Suppressor macrophage (primary cell): ENCODE measurements around the gene LAT.
A peak's percentile ranks its signal among the peaks of the same experiment; 100 is the strongest.
"Not testable (repeated sequence)": the region's sequence is repeated elsewhere in the genome, so short reads cannot be mapped to it uniquely, and the experiment has no call there.

Experiments
- DNase-seq, 4 experiments: peaks; one replicate each; pipeline ENCODE4 v3.0.0-alpha.2; 2020 to 2022

The LAT gene

GRCh38 chr16:28977703-28978662 is 6.9 kb upstream of the LAT start:
- DNase-seq = peak in 3 of 4 experiments; percentile 31 to 53 (median 49)

GRCh38 chr16:28980330-28980729 is 4.5 kb upstream of the LAT start:
- DNase-seq = not testable (repeated sequence)

DNA sequence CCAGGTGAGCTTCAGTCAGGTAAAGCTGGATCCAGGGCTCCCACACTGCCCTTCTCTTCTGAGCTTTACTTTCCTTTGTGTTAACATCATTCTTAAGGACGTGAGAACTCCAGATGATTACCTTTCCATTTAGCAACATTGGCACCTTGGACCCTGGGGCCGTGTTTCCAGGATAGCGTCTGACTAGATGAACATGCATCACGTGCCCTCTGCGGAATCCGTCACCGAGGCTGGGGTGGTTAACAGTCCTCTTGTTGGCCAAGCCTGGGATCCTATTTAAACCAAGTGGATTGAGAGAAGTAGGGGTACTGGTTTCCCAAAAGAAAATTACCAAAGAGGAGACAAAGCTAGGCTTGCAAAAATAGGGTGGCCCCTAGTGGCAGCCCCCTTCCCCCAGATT is 3.9 kb upstream of the LAT start:
- no peak for DNase-seq

DNA sequence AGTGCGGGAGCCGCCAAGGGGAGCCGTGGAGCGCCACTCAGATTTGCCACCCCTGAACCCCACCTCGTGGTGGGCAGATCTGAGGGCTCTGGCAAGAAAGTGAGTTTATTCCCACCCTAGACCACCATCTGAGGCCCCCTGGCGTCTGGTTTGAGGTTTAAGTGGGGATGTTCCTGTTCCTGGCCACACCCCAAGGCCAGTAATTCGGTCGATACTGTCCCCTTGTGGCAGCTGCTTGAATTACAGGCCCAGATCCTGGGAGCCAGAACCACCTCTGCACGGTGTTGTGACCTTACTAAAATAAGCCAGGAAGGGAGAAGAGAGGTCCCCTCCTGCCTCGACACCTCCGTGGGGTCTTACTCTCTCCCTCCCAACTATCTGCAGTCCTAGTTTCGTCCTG is 3.3 kb upstream of the LAT start:
- peak; percentile 65 to 80 (median 71) for DNase-seq

- DNase-seq = no peak
Measured at GRCh38 chr16:28982418-28982817, 2.4 kb upstream of the LAT start.

DNA sequence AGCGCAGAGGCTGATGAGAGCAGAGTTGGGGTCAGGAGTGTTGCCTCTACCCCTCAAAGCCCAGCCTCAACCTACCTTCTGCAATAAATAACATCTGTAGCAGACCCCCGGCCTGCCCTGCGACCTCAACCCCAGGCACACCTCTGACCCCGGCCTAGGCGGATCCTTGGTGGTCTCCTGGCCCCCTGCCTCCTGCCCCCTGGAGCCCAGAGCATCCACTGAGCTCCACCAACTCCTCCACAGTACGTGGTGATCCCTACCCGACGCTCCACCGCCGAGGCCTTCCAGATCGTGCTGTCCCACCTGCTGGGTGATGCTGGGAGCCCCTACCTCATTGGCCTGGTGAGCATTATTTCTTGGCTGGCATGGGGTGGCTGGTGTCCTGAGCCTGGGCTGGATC is 1.9 kb upstream of the LAT start:
- DNase-seq = no peak

DNA sequence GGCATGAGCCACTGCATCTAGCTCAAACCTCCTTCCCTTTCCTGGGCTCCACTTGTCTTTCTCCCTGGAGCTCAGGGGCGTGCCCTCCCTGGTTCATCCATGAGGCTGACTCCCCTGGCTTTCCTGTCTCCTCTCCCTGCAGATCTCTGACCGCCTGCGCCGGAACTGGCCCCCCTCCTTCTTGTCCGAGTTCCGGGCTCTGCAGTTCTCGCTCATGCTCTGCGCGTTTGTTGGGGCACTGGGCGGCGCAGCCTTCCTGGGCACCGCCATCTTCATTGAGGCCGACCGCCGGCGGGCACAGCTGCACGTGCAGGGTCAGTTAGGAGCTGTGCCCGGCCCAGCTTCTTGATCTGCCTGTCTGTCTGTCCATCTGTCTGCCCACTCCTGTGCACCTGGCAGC is 1.2 kb upstream of the LAT start:
- DNase-seq = no peak

DNA sequence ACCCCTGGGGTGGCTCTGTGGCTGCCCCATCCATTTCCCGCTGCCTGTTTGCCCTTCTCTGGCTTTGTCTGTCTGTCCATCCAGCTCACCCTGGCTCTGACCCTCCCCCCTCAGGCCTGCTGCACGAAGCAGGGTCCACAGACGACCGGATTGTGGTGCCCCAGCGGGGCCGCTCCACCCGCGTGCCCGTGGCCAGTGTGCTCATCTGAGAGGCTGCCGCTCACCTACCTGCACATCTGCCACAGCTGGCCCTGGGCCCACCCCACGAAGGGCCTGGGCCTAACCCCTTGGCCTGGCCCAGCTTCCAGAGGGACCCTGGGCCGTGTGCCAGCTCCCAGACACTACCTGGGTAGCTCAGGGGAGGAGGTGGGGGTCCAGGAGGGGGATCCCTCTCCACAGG is 761 bp upstream of the LAT start:
- no peak for DNase-seq

DNA sequence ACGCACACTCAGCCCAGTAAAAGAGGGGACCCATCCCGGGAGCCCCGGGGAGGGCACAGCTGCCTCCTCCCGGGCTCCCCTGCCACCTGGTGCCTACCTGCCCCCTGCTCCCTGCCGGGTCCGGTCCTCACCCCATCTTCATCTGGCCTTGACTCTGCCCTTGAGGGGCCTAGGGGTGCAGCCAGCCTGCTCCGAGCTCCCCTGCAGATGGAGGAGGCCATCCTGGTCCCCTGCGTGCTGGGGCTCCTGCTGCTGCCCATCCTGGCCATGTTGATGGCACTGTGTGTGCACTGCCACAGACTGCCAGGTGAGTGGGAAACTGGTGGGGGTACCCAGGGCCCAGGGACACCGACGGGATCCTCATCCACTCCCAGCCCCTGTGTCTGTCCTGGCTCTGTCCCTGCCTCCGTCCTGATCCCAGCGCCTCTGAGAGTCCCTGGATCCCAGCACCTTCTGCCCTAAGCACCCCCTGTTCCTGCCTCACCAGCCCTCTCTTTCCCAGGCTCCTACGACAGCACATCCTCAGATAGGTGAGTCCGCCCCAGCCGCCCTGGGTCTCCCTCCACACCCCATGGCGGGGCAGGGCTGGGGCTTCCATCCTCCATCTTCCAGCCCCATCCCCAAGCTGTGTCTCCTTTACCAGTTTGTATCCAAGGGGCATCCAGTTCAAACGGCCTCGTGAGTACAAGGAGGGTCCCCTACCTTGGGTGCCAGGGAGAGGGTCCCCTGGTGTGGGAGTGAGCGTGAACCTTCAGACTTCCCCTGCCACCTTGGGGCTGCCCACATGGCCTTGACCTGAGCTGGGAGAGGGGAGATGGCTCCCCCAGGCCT is 574 bp downstream of the LAT start:
- DNase-seq = peak in 1 of 4 experiments; percentile 23

GRCh38 chr16:28986046-28986445 is 1.2 kb downstream of the LAT start:
- no peak for DNase-seq

- DNase-seq = no peak
Measured at GRCh38 chr16:28986492-28986891, 1.6 kb downstream of the LAT start.

GRCh38 chr16:28987170-28987853 is 2.5 kb downstream of the LAT start:
- no peak for DNase-seq

DNA sequence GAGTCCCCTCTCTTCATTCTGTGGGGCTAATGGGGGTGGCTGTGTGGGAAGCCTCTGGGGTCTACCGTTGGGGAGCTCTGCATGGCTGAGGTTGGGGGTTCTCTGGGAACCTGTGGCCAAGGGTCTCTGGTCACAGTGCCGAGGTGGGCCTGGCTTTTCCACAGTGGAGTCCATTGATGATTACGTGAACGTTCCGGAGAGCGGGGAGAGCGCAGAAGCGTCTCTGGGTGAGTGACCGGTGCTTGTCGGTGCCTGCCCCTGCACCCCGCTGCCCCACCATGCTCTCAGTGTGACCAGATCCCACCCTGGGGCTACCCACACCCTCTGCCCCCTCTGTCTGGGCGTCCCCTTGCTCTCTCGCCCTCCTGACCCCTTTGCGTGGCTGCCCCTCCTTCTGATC is 4.5 kb downstream of the LAT start:
- no peak for DNase-seq

- DNase-seq = no peak
Measured at GRCh38 chr16:28990375-28991040, 5.7 kb downstream of the LAT start.

GRCh38 chr16:28991687-28992086 is 6.8 kb downstream of the LAT start:
- DNase-seq = no peak

GRCh38 chr16:28992496-28992895 is 7.6 kb downstream of the LAT start:
- DNase-seq = no peak

- DNase-seq = no peak
Measured at GRCh38 chr16:28998837-28999236, 14.0 kb downstream of the LAT start.

- DNase-seq = no peak
Measured at GRCh38 chr16:28999577-28999976, 14.7 kb downstream of the LAT start.

GRCh38 chr16:29000019-29000418 is 15.2 kb downstream of the LAT start:
- DNase-seq = no peak

DNA sequence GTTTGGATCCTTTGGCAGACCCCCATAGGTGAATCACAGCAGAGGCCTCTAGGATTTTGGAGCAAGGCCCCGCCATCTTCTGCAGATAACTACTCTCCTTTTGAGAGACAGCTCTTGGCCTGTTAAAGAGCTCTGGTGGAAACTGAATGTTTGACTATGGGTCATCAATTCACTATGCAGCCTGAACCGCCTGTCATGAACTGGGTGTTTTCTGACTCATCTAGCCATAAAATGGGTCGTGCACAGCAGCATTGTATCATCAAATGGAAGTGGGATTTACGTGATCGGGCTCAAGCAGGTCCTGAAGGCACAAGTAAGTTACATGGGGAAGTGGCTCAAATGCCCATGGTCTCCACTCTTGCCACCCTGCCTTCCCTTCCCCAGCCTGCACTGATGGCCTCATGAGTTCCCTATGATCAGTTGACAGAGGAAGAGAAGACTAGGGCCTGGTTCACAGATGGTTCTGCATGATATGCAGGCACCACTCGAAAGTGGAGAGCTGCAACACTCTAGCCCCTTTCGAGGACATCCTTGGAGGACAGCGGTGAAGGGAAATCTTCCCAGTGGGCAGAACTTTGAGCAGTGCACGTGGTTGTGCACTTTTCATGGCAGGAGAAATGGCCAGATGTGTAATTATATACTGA is 19.8 kb downstream of the LAT start:
- peak in 2 of 4 experiments; percentile 38 to 55 for DNase-seq

DNA sequence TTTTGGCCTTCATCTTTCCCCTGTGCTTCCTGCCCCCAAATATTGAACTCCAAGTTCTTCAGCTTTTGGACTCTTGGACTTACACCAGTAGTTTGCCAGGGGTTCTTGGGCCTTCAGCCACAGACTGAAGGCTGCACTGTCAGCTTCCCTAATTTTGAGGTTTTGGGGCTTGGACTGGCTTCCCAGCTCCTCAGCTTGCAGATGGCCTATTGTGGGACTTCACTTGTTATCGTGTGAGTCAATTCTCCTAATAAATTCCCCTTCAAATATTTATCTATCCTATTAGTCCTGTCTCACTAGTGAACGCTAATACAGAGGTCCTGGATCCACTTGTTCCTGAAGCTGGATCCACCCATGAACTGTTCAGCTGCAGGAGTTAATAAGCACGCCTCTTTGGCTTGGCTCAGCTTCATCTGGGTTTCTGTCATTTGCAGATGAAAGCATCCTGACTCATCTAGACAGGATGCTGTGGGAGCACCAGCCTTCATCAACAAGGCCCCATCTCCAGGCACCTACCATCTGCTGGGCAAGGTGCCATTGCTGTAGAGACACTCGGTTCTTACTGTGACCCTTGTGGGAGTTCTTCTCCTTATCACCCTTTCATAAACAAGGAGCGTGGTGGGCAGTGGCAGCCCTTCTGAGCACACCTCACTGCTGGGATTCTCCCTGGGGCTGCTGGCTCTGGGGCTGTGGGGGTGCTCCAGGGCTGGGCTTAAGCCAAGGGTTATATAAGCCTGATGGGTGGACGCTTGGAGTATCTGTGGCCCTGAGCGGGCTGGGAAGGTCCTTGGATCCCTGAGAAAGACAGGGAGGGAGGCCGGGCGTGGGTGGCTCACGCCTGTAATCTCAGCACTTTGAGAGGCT is 23.1 kb downstream of the LAT start:
- peak; percentile 65 to 85 (median 71) for DNase-seq
